Activated CD4-positive, alpha-beta T cell treated with anti-CD3 and anti-CD28 coated beads, Interleukin-2, amount 50 U/mL, for 24 hours (primary cell): ENCODE measurements around the gene RIMS1.

ENCODE experiments used
- DNase-seq, 2 donors: peaks; one replicate each; pipeline ENCODE4 v3.0.0-alpha.2; 2020; ENCODE audit warnings: low read depth in 1 of 2, low spot score in 1 of 2

Gene RIMS1

GRCh38 chr6:72238900-72239299 is 352.6 kb downstream of the RIMS1 start:
- DNase-seq, result no peak

GRCh38 chr6:72245565-72245964 is 359.2 kb downstream of the RIMS1 start:
- DNase-seq, result no peak

- DNase-seq, result no peak
Measured at GRCh38 chr6:72246926-72247325, 360.6 kb downstream of the RIMS1 start.

GRCh38 chr6:72248621-72249020 is 362.3 kb downstream of the RIMS1 start:
- DNase-seq, result no peak

- DNase-seq, result no peak
Measured at GRCh38 chr6:72250664-72251063, 364.3 kb downstream of the RIMS1 start.

- no peak for DNase-seq
Measured at GRCh38 chr6:72260489-72260888, 374.1 kb downstream of the RIMS1 start.

- DNase-seq, result no peak
Measured at GRCh38 chr6:72261554-72261953, 375.2 kb downstream of the RIMS1 start.

- DNase-seq, result no peak
Measured at GRCh38 chr6:72262254-72262653, 375.9 kb downstream of the RIMS1 start.

- DNase-seq, result no peak
Measured at GRCh38 chr6:72267470-72267869, 381.1 kb downstream of the RIMS1 start.

- no peak for DNase-seq
Measured at GRCh38 chr6:72271531-72271930, 385.2 kb downstream of the RIMS1 start.

- DNase-seq, result no peak
Measured at GRCh38 chr6:72272958-72273357, 386.6 kb downstream of the RIMS1 start.

- DNase-seq, result no peak
Measured at GRCh38 chr6:72275888-72276287, 389.5 kb downstream of the RIMS1 start.

GRCh38 chr6:72282201-72282600 is 395.9 kb downstream of the RIMS1 start:
- DNase-seq, result no peak

GRCh38 chr6:72283571-72283970 is 397.2 kb downstream of the RIMS1 start:
- DNase-seq, result no peak

- no peak for DNase-seq
Measured at GRCh38 chr6:72286911-72287311, 400.6 kb downstream of the RIMS1 start.

GRCh38 chr6:72287801-72288200 is 401.5 kb downstream of the RIMS1 start:
- no peak for DNase-seq

- DNase-seq, result no peak
Measured at GRCh38 chr6:72288592-72288991, 402.2 kb downstream of the RIMS1 start.

GRCh38 chr6:72290620-72291019 is 404.3 kb downstream of the RIMS1 start:
- DNase-seq, result no peak

- no peak for DNase-seq
Measured at GRCh38 chr6:72296375-72296774, 410.0 kb downstream of the RIMS1 start.

- DNase-seq, result no peak
Measured at GRCh38 chr6:72305971-72306370, 419.6 kb downstream of the RIMS1 start.

GRCh38 chr6:72316675-72317380 is 430.5 kb downstream of the RIMS1 start:
- DNase-seq, result no peak

GRCh38 chr6:72321788-72322187 is 435.4 kb downstream of the RIMS1 start:
- DNase-seq, result no peak

- no peak for DNase-seq
Measured at GRCh38 chr6:72322771-72323170, 436.4 kb downstream of the RIMS1 start.
